GM12878 (cell line): Measurements from ENCODE around the gene CD82. TPM values are rescaled to one million over a fixed set of nuclear protein-coding genes. Genes with fewer than 3 reads are reported as not detected.

ENCODE experiments used
- CBX5 ChIP-seq: sonication (generic); IDR thresholded peaks from 2 replicates; pipeline ENCODE4 v1.6.1; 2016; ENCODE audit warnings: low read depth, moderate library complexity, mild to moderate bottlenecking, inconsistent platforms
- CREM ChIP-seq: IDR thresholded peaks from 2 replicates; pipeline ENCODE4 v1.6.1; 2014; ENCODE audit warnings: antibody characterized with exemption, low read depth
- CUX1 ChIP-seq: IDR thresholded peaks from 2 replicates; pipeline ENCODE4 v1.6.1; 2012; ENCODE audit warnings: improper control_type of control experiment, low read depth, low read length; ENCODE audit not compliant: insufficient replicate concordance
- EED ChIP-seq: sonication (generic); IDR thresholded peaks from 2 replicates; pipeline ENCODE4 v1.6.1; 2016; ENCODE audit warnings: antibody characterized with exemption, low read depth
- EP300 ChIP-seq, 2 experiments: fragments of 150-350 bp in 1 of 2; IDR thresholded peaks; 2 replicates each; pipeline ENCODE4 v1.6.1; 2011 to 2012; ENCODE audit warnings: low read depth in 2 of 2, low read length in 2 of 2, borderline replicate concordance in 1 of 2, improper control_type of control experiment in 1 of 2, inconsistent platforms in 1 of 2; ENCODE audit not compliant: control insufficient read depth in 1 of 2
- KDM1A ChIP-seq: fragments of 200-600 bp; sonication (generic); IDR thresholded peaks from 2 replicates; pipeline ENCODE4 v1.6.1; 2016; ENCODE audit warnings: borderline replicate concordance
- RAD21 ChIP-seq: IDR thresholded peaks from 2 replicates; pipeline ENCODE4 v1.6.1; 2011; ENCODE audit warnings: mild to moderate bottlenecking, low read depth, low read length, moderate library complexity; ENCODE audit not compliant: insufficient read depth
- SMAD5 ChIP-seq: IDR thresholded peaks from 2 replicates; pipeline ENCODE4 v1.6.1; 2016; ENCODE audit warnings: antibody characterized with exemption, low read depth
- YBX1 ChIP-seq: fragments of 450-650 bp; IDR thresholded peaks from 2 replicates; pipeline ENCODE4 v1.6.1; 2016; ENCODE audit warnings: antibody characterized with exemption
- ZBTB40 ChIP-seq: fragments of 450-650 bp; IDR thresholded peaks from 2 replicates; pipeline ENCODE4 v1.6.1; 2016; ENCODE audit warnings: mild to moderate bottlenecking, moderate library complexity, borderline replicate concordance
- ZNF207 ChIP-seq: fragments of 450-650 bp; IDR thresholded peaks from 2 replicates; pipeline ENCODE4 v1.6.1; 2014; ENCODE audit warnings: antibody characterized with exemption, mild to moderate bottlenecking, borderline replicate concordance
- polyA plus RNA-seq, 11 experiments: library from polyadenylated mRNA; depleted of rRNA in 4 of 11; unstranded in 6 of 11; stranded (reverse) in 5 of 11; fragments of >200 nt; fragmentation: Nextera tagmentation in 4 of 11; fragmentation: Illumina TruSeq in 1 of 11; extraction: Ambion mirVana in 4 of 11; extraction: Trizol in 1 of 11; gene quantifications; 1 replicate in 1 of 11; 2 replicates in 10 of 11; pipeline versions ENCODE4 v1.2.1 to v1.2.3, GENCODE V29; 2011 to 2016; ENCODE audit warnings: inconsistent platforms in 2 of 11, missing spikeins in 2 of 11, low read depth in 1 of 11
- total RNA-seq, 4 experiments: library from RNA; depleted of rRNA in 3 of 4; stranded (reverse); fragments of >200 nt in 3 of 4; fragmentation: Illumina TruSeq in 1 of 4; extraction: Trizol in 1 of 4; gene quantifications; 2 replicates each; pipeline versions ENCODE4 v1.2.1 to v1.2.3, GENCODE V29; 2013 to 2021
- TF ChIP-seq, protein P1 (sequence below): IDR thresholded peaks from 2 replicates; pipeline ENCODE4 v1.6.1; 2011; ENCODE audit warnings: borderline replicate concordance, low read depth, mild to moderate bottlenecking, moderate library complexity, mixed read lengths, low read length; ENCODE audit not compliant: insufficient read depth; ENCODE audit errors: extremely low read length
- TF ChIP-seq, protein P2 (sequence below): fragments of 450-650 bp; conservative IDR thresholded peaks from 2 replicates; pipeline ENCODE4 v1.6.1; 2017; ENCODE audit warnings: mild to moderate bottlenecking, moderate library complexity

The CD82 gene
- total and polyA plus RNA-seq, 10 of the 15 experiments (the other 5 are each of a cell fraction or from before 2014, with no cell fraction given): 5.2 to 180 (median 84.7) TPM

DNA sequence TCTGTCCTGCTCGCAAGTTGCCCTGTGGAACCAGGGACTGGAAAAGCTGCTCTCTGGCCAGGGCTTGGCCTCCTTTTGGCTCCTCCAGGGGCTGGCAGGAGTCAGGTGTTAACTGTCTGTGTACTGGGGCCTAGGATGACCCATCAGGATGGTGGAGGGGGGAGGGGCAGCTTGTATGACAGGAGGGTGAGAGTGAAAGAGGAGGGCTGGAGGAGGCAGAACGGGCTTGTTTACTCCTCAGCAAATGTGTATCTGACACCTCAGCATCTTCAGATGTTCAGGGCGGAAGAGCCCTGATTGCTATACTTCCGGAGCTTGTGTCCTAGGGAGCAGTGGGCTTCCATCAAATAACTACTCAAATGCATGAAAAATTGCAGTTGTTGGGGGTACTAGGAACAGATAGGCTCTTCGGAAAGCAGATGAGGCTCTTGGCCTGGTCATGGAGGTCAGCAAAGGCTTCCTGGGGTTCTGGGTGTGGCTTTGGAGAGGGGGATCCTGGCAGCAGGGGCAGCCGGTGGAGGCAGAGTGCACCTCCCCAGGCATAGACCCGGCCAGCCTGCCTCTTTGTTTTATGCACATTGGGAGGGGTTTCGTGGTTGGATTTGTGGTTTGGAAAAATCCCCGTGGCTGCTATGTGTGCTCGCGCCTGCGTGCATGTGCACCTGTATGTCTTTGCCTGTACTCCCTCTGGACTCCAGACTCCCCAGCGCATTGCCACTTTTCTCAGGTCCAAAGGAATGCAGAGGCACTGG lies 31.2 kb downstream of the CD82 start (continued):
- no peak for TF ChIP-seq SMAD5
- TF ChIP-seq, protein P1, sequence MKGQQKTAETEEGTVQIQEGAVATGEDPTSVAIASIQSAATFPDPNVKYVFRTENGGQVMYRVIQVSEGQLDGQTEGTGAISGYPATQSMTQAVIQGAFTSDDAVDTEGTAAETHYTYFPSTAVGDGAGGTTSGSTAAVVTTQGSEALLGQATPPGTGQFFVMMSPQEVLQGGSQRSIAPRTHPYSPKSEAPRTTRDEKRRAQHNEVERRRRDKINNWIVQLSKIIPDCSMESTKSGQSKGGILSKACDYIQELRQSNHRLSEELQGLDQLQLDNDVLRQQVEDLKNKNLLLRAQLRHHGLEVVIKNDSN: no peak
- TF ChIP-seq ZNF207: no peak
- no peak for TF ChIP-seq KDM1A
- TF ChIP-seq EP300 (IDR thresholded peaks at IDR 0.05; ENCODE audit: borderline replicate concordance in 1 of 2, control insufficient read depth in 1 of 2, low read depth in 2 of 2, low read length in 2 of 2): no peak
- TF ChIP-seq CREM: peak; percentile 39; the same call in 1 of the 2 replicates
- peak; percentile 26; the same call in 1 of the 2 replicates for TF ChIP-seq ZBTB40
- TF ChIP-seq RAD21: no peak
- no peak for TF ChIP-seq YBX1
- TF ChIP-seq CUX1: peak; percentile 52
- TF ChIP-seq EED: peak; percentile 43; the same call in 1 of the 2 replicates
- TF ChIP-seq, protein P2, sequence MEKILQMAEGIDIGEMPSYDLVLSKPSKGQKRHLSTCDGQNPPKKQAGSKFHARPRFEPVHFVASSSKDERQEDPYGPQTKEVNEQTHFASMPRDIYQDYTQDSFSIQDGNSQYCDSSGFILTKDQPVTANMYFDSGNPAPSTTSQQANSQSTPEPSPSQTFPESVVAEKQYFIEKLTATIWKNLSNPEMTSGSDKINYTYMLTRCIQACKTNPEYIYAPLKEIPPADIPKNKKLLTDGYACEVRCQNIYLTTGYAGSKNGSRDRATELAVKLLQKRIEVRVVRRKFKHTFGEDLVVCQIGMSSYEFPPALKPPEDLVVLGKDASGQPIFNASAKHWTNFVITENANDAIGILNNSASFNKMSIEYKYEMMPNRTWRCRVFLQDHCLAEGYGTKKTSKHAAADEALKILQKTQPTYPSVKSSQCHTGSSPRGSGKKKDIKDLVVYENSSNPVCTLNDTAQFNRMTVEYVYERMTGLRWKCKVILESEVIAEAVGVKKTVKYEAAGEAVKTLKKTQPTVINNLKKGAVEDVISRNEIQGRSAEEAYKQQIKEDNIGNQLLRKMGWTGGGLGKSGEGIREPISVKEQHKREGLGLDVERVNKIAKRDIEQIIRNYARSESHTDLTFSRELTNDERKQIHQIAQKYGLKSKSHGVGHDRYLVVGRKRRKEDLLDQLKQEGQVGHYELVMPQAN: no peak
- no peak for TF ChIP-seq CBX5
